HT1080 (cell line): ENCODE measurements around the gene TMEM183A. TPM values are rescaled to one million over a fixed set of nuclear protein-coding genes. Genes with fewer than 3 reads are reported as not detected.

Experiments used
- DNase-seq: peaks from one replicate; pipeline ENCODE4 v3.0.0-alpha.2; 2015; ENCODE audit warnings: low read depth
- total RNA-seq: library from RNA; depleted of rRNA; stranded (reverse); fragments of >200 nt; shearing (Covaris generic); gene quantifications from 2 replicates; pipeline ENCODE4 v1.2.3, GENCODE V29; 2014

Gene TMEM183A
- total RNA-seq, 1 experiment from 2014 or later: 75.3 TPM

GRCh38 chr1:203028067-203028783 lies 21.1 kb downstream of the TMEM183A start:
- no peak for DNase-seq

DNA sequence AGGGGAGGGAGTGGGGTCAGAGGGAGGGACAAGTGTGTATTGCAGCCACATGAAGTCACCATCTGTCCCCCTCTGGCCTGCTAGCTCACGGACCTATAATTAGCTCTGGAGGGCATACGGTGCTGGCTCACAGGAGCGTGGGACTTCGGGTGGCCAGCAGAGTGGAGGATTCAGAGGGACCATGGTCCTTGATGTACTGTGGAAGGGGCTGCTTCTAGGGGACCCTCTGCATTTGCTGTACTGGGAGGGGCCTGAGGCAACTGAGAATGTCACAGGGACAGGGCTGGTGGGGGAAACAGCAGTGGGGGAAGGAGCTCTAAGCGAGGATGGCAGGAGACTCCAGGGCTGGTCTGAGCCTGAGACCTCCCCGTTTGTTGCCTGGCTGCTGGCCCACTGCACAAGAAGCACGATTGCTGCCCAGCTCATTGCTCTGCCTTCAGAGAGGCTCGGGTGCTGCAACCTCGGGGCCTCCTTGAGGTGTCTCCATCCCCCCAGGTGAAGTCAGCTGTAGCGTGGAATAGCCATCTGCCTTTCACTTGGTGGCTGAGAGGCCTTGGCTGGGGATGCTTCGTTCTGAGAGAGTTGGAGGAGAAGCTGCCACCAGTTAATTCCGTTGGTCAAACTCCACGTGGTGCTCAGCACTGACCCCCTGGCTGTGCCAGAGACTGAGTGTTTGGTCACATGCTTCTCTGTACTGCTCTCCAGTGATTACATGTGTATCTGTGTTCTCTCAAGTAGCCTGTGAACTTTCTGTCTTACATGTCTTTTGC lies 21.8 kb downstream of the TMEM183A start:
- no peak for DNase-seq

- DNase-seq: no peak
Measured at GRCh38 chr1:203031467-203031866, 24.3 kb downstream of the TMEM183A start.

DNA sequence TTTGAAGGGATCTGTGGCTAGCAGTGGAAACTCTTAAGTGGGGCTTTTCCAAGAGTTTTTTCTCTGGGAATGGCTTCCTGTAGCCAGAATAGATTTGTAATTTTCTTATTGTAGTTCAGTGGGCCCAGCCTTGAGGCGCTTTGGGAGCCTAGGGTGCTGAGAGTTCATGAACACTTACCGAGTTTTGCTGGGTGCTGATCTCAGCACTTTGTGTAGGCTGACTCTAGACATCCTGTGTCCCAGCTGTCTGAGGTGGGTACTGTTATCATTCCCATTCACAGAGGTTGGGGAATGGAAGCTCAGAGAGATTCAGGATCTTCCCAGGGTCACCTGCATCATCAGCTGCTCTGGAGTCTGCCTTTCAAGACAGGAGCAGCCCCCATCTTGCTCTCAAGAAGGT lies 26.1 kb downstream of the TMEM183A start:
- DNase-seq: no peak

DNA sequence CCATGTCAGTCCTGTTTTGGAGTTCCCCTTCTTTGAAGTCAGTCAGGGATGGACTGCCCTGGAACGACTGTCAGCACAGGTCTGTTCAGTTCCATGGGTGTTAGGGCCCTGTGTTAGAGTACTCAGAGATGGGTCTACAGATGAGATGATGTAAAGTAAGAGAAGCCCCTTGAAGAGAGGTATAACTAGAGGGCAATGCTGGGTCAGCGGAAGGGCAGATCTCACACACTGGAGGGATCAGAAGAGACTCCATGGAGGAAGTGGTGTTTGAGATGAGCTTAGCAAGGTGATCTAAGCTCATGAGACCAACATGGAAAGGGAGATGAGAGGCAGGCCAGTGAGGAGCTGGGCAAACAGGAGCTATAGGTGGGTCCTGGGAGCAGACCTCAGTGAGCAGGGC lies 26.7 kb downstream of the TMEM183A start:
- DNase-seq: no peak

DNA sequence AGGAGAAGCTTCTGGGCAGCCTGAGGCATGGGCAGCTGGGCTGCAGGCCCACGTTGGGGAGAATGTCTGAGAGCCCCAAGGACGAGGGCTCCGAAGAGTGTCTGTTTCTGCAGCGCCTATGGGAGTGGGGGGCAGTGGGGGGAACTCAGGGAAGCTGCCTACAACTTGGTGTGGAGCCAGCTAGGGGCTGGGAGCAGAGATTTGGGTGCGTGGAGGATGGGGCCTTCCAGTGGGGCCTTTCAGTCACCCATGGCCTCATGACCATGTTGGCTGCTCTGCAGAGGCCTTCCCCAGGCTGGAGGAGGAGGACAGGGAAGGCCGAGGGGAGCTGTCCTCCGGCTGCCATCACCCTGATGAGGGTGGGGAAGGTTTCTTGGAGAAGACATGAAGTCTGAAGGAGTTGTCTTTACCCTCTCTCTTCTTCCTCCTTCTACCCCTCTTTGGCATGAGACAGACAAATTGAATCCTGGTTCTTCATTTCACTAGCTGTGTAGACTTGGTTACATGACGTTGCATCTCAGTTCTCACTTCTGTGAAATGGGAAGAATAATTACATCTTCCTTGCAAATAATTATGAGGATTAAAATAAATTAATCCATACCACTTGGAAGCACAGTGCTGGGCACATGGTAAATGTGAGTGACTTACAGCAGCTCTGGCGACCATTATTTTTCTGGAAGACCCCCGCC lies 27.4 kb downstream of the TMEM183A start:
- no peak for DNase-seq

- no peak for DNase-seq
Measured at GRCh38 chr1:203035111-203036000, 28.2 kb downstream of the TMEM183A start.

DNA sequence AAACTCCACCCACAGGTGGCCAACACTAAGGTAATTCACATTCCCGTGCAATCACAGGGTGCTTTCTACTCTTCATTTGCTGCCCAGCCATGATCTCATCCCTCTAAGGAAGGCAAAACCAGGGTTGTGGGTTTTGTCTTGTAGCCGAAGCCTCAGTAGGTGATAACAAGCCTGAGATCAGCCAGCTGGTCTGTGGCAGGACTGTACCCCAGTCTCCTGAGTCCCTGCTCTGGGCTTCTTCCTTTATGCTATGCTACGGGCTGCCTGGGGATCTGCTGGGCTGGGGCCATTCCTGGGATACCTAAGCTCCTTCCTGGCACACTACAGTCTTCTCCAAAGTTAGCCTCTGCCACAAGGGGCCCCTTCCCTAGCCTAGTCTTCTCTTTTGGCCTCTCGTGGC lies 29.0 kb downstream of the TMEM183A start:
- no peak for DNase-seq

GRCh38 chr1:203036537-203036936 lies 29.4 kb downstream of the TMEM183A start:
- no peak for DNase-seq

DNA sequence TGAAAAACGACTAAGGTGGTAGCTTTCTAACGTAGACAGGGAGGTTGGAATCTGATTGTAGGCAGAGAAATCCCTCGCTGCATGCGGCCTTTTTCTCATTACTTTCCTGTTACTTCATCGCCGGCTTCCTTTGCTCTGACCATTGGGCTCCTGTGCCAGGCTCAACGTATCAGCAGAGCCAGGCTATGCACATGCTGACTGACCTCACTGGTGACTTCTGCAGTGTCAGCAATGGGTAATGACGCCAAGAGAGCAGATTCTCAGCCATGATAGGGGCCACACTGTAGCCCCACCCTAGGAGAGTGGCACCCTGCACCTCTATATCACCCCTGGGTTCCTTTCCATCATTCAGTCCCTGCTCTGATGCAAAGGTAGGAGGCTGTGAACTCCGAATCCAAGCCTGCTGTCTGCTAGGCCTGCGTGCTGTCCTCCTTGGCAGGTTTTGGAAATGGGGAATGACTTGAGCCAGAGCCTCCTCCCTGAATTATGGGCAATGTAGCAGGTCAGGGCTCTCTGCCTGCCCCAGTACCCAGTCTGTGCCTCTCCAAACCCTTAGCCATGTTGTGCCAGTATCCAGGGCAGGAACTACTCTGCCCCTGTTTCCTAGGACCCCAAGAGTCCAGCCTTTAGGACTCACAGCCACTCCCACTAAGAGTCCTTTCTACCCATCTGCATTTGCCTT lies 30.5 kb downstream of the TMEM183A start:
- no peak for DNase-seq

DNA sequence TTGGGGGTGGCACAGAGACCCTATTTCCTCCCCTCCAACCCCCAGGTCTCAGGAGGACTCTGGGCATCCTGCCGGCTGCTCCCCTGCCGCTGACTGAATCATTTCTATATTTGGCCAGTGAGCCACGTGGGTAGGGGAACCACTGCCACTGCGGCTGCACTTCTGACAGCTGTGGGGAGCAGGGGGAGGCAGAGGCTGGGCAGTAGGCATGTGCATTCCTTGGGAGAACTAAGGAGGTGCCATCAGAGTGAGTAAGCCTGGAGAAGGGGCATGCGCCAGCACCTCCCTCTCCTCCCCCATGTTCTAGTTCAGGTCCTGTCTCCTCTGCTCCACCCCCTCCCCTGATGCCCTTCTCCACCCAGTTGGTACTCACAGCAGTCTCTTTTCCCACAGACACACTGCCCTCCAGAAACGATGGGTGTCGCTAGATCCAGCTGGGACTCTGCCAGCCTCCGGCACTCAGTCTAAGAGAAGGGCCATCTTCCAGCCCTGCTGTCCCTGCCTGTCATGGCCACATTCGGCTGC lies 31.1 kb downstream of the TMEM183A start:
- DNase-seq: peak; percentile 98

GRCh38 chr1:203038891-203039608 lies 31.9 kb downstream of the TMEM183A start:
- peak; percentile 70 for DNase-seq

DNA sequence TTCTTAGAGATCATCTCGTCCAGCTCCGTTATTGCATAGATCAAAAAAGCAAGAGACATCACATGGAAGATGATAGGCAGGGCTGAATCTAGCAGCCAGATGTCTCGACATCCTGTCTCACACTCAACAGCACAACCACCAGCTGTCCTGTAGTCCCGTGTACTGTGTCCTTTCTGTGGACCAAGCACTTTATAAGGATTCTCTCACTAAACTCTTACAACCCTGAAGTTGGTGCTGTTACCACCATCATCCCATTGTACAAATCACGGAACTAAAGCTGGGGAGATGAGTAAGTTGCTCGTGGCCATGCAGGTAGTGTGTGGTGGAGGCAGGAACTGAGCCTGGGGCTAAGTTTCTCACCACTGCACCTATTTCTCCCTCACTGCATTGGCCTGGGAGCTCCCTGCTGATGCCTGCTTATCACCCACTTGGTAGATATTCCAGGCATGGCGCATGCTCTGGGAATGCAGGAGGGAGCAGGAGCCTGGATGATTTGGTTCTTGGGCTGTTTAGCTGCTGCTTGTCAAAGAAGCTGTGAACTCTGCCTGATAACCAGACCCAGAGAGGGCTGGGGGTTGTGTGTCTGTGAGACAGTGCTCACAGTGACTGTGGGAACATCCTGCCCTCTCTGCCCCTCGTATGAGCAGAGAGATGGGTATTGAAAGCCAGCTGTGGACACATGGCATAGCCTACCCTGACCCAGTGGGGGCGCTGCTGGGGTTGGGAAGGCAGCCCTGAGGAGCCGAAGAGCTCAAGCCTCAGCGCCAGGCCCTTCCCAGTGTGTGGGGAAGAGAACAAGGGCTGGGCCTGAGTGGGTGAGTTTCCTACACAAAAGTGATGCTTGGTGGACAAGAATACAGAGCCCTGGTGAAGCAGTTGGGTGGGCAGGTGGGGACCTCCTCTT lies 32.7 kb downstream of the TMEM183A start:
- no peak for DNase-seq

- DNase-seq: no peak
Measured at GRCh38 chr1:203040513-203041275, 33.5 kb downstream of the TMEM183A start.

DNA sequence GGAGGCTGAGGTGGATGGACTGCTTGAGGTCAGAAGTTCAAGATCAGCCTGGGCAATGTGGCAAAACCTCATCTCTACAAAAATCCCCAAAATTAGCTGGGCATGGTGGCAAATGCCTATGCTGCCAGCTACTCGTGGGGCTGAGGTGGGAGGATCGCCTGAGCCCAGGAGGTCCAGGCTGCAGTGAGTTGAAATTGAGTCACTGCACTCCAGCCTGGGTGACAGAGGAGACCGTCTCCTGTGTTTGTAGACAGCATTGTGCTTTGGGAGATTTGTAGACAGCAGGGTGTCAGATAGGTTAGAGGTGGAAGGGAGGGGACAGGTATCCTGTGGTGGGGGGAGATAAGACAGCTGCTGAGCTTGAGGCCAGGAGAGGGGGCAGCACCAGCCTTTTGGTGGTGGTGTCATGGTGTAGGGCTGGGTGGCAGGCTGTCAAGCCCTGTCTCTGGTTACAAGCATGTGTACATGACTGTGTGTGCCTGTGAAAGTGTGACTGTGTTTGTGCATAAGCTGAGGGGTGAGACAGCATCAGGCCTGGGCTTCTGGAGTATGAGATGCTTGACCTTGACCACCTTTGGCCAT lies 34.3 kb downstream of the TMEM183A start:
- peak; percentile 57 for DNase-seq

DNA sequence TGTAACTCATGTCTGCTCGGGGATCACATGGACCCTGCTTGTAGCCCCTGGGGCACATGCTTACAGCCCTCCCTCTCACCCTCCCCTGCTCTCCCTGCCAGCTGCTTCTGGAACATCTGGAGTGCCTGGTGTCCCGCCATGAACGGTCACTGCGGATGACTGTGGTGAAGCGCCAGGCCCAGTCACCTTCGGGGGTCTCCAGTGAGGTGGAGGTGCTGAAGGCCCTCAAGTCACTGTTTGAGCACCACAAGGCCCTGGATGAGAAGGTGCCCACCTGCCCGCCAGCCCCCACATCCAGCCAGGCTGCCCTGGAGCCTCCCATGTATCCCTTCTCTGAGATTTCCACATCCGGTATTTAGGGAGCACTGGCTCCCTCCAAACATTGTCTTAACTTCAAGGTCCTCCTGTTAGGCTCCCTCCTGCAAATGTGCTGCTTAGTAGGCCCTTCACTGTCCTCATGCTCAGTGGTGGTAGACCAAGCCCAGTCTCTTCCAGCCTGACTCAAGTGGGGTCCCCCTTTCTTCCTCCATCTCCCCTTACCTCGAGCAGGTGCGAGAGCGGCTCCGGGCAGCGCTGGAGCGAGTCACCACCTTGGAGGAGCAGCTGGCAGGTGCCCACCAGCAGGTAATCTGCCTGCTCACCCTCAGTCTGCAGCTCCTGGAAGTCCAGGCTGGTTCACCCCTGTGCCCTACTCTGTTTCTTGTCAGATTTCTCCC lies 36.8 kb downstream of the TMEM183A start:
- no peak for DNase-seq
